ENCODE results near the gene TMEM132D.

Gene TMEM132D

GRCh38 chr12:129080391-129080790 lies 823.4 kb downstream of the TMEM132D start (continued):
- TF ChIP-seq ZNF776 (tag by site-specific recombination; IDR thresholded peaks at IDR 0.05; ENCODE audit: borderline replicate concordance) (no peak), ZBTB20 (tag by site-specific recombination; IDR thresholded peaks at IDR 0.05) (no peak), ZNF138 (tag by site-specific recombination; IDR thresholded peaks at IDR 0.05; ENCODE audit: borderline replicate concordance) (no peak)

GRCh38 chr12:129079719-129080118 lies 824.1 kb downstream of the TMEM132D start:
- H3K4me3 ChIP-seq (ENCODE audit: low read depth, low read length), result no peak overlapping the region
- no peaks in the 10 kb centered on the region for H3K4me1 ChIP-seq (ENCODE audit: control insufficient read depth, insufficient read depth, low read length)
- CTCF ChIA-PET, result no interaction called here
- no peak overlapping the region for H3K27ac ChIP-seq (ENCODE audit: extremely low read depth, low read depth, low read length)
- POLR2A ChIA-PET, result no interaction called here
- no peaks in the 10 kb centered on the region for H3K36me3 ChIP-seq (ENCODE audit: control insufficient read depth in 2 of 2, insufficient read depth in 1 of 2, low read length in 2 of 2)
- TF ChIP-seq ZNF274 (IDR thresholded peaks at IDR 0.05; ENCODE audit: low read length) (no peak), ZNF274 (tag by site-specific recombination; IDR thresholded peaks at IDR 0.05; ENCODE audit: borderline replicate concordance) (no peak), ZNF626 (tag by site-specific recombination; IDR thresholded peaks at IDR 0.05) (no peak), PATZ1 (tag by site-specific recombination; IDR thresholded peaks at IDR 0.05) (no peak), ZNF530 (tag by site-specific recombination; IDR thresholded peaks at IDR 0.05; ENCODE audit: low read depth) (no peak), IKZF3 (tag by site-specific recombination; IDR thresholded peaks at IDR 0.05) (no peak), ZNF600 (tag by site-specific recombination; IDR thresholded peaks at IDR 0.05) (no peak), ZNF114 (tag by site-specific recombination; IDR thresholded peaks at IDR 0.05) (no peak), ZSCAN18 (tag by site-specific recombination; IDR thresholded peaks at IDR 0.05) (no peak), RBAK (tag by site-specific recombination; IDR thresholded peaks at IDR 0.05) (no peak), ZNF354C (tag by site-specific recombination; IDR thresholded peaks at IDR 0.05; ENCODE audit: borderline replicate concordance, low read depth) (no peak), ZNF701 (tag by site-specific recombination; IDR thresholded peaks at IDR 0.05) (no peak), ZNF514 (tag by site-specific recombination; IDR thresholded peaks at IDR 0.05) (no peak), YY1 (tag by site-specific recombination; IDR thresholded peaks at IDR 0.05) (no peak), ZNF792 (tag by site-specific recombination; IDR thresholded peaks at IDR 0.05) (no peak), ZNF350 (tag by site-specific recombination; IDR thresholded peaks at IDR 0.05) (no peak)
- no peaks in the 10 kb centered on the region for H3K9me3 ChIP-seq (ENCODE audit: control insufficient read depth, insufficient read depth, low read depth, low read length)

- CTCF ChIA-PET, result no interaction called here
- H3K36me3 ChIP-seq (ENCODE audit: control insufficient read depth in 2 of 2, insufficient read depth in 1 of 2, low read length in 2 of 2), result no peaks in the 10 kb centered on the region
- H3K4me1 ChIP-seq (ENCODE audit: control insufficient read depth, insufficient read depth, low read length), result no peaks in the 10 kb centered on the region
Observed at GRCh38 chr12:129076441-129077320, 827.1 kb downstream of the TMEM132D start.

More at GRCh38 chr12:129076441-129077320, 827.1 kb downstream of the TMEM132D start:
- no peak overlapping the region for H3K4me3 ChIP-seq (ENCODE audit: low read depth, low read length)
- H3K27ac ChIP-seq (ENCODE audit: extremely low read depth, low read depth, low read length), result no peak overlapping the region
- TF ChIP-seq ZFP3 (tag by site-specific recombination; IDR thresholded peaks at IDR 0.05; ENCODE audit: low read depth) (no peak), IKZF3 (tag by site-specific recombination; IDR thresholded peaks at IDR 0.05) (no peak), ZNF157 (tag by site-specific recombination; IDR thresholded peaks at IDR 0.05) (no peak), ZSCAN4 (tag by site-specific recombination; IDR thresholded peaks at IDR 0.05) (no peak), KLF17 (tag by site-specific recombination; IDR thresholded peaks at IDR 0.05) (no peak), ZNF354C (tag by site-specific recombination; IDR thresholded peaks at IDR 0.05; ENCODE audit: borderline replicate concordance, low read depth) (no peak), ZFHX2 (tag by site-specific recombination; conservative IDR thresholded peaks at IDR 0.05) (no peak), TRIM28 (IDR thresholded peaks at IDR 0.05; ENCODE audit: borderline replicate concordance, low read length) (no peak), ZNF660 (tag by site-specific recombination; IDR thresholded peaks at IDR 0.05) (no peak), GFI1B (tag by site-specific recombination; IDR thresholded peaks at IDR 0.05) (no peak), MEIS1 (CRISPR knock-in tag; IDR thresholded peaks at IDR 0.05; ENCODE audit: borderline replicate concordance) (no peak), ZNF394 (tag by site-specific recombination; IDR thresholded peaks at IDR 0.05; ENCODE audit: borderline replicate concordance) (no peak)
- H3K9me3 ChIP-seq (ENCODE audit: control insufficient read depth, insufficient read depth, low read depth, low read length), result no peaks in the 10 kb centered on the region
- POLR2A ChIA-PET, result no interaction called here

Measured in HEK293 (cell line).